ENCODE results near the gene TMEM163. TPM values are rescaled to one million over a fixed set of nuclear protein-coding genes. Genes with fewer than 3 reads are reported as not detected.

TMEM163 gene
- total RNA-seq = not detected

GRCh38 chr2:134718817-134719814 is at the start of gene TMEM163:
Gene TMEM163 (minus strand): TSS chr2:134719000.

Other genes with a start within 250 kb of the TMEM163 start
- not detected for gene ACMSD, start 119.6 kb upstream of the TMEM163 start, total RNA-seq
- 10 to 100 TPM; 24.0 to 24.1 TPM for gene CCNT2, start 199.8 kb upstream of the TMEM163 start, total RNA-seq